GM12892 (cell line): Measurements from ENCODE around the gene TRABD2A.

Experiments
- POLR2A ChIP-seq: IDR thresholded peaks from 2 replicates; pipeline ENCODE4 v1.6.1; 2011; ENCODE audit warnings: low read depth, low read length, control low read depth
- POLR2AphosphoS5 ChIP-seq: IDR thresholded peaks from 2 replicates; pipeline ENCODE4 v1.6.1; 2011; ENCODE audit warnings: low read depth, low read length, control low read depth
- TAF1 ChIP-seq: IDR thresholded peaks from 2 replicates; pipeline ENCODE4 v1.6.1; 2011; ENCODE audit warnings: low read depth, mild to moderate bottlenecking, control low read depth, low read length, borderline replicate concordance

GRCh38 chr2:84919885-84920580 lies 39.1 kb upstream of the TRABD2A start:
- no peak for TF ChIP-seq POLR2A
- TF ChIP-seq POLR2AphosphoS5: no peak
- no peak for TF ChIP-seq TAF1
